ENCODE measurements around the gene PUM2. TPM values are rescaled to one million over a fixed set of nuclear protein-coding genes. Genes with fewer than 3 reads are reported as not detected.

PUM2 gene
- total RNA-seq, 1 experiment from 2014 or later, result 23.1 TPM

GRCh38 chr2:20200697-20201555 is 149.7 kb downstream of the PUM2 start:
- no peak for DNase-seq (ENCODE audit: low spot score)

GRCh38 chr2:20199633-20200270 is 150.9 kb downstream of the PUM2 start:
- no peak for DNase-seq (ENCODE audit: low spot score)

- DNase-seq (ENCODE audit: low spot score), result no peak
These were observed 151.6 kb downstream of the PUM2 start for GRCh38 chr2:20198796-20199632.

Small RNA genes lying within 50 kb of the gene (small RNA-seq; reads per million reads assigned to genes)
- not detected for gene RNU7-113P

Other genes starting within 250 kb of the PUM2 start
- 304 and 307 TPM in 2 replicates for gene SDC1, start 125.7 kb downstream of the PUM2 start, total RNA-seq (2014; rRNA removed; shearing (Covaris generic))
- 702 and 712 TPM in 2 replicates for gene RHOB, start 96.2 kb upstream of the PUM2 start, total RNA-seq (2014; rRNA removed; shearing (Covaris generic))

Measured in HT-29 (cell line).